ENCODE data around the gene EXOC4.

Gene EXOC4

GRCh38 chr7:133491201-133491691, 238.4 kb downstream of the EXOC4 start:
- H4K20me1 ChIP-seq = no peaks in the 10 kb centered on the region
- no peak overlapping the region for H3K4me2 ChIP-seq
- H3K27ac ChIP-seq = no peak overlapping the region
- no peaks in the 10 kb centered on the region for H3K27me3 ChIP-seq
- no peak overlapping the region for H3K9ac ChIP-seq
- peaks cover 8% of the 10 kb centered on the region for H3K36me3 ChIP-seq
- no peak overlapping the region for H3K4me3 ChIP-seq
- peaks cover 3% of the 10 kb centered on the region; the same call in 1 of the 2 replicates for H3K9me3 ChIP-seq
- H3K4me1 ChIP-seq = no peaks in the 10 kb centered on the region
- no peak for TF ChIP-seq Cebpa-rat (IDR thresholded peaks at IDR 0.05)

GRCh38 chr7:133491846-133492652, 239.2 kb downstream of the EXOC4 start:
- Histone ChIP-seq H3K9ac (no peak overlapping the region), H3K27me3 (no peaks in the 10 kb centered on the region), H3K4me3 (no peak overlapping the region), H3K9me3 (peaks cover 3% of the 10 kb centered on the region; the same call in 1 of the 2 replicates), H3K36me3 (peaks cover 8% of the 10 kb centered on the region), H3K27ac (no peak overlapping the region), H4K20me1 (no peaks in the 10 kb centered on the region), H3K4me1 (no peaks in the 10 kb centered on the region), H3K4me2 (no peak overlapping the region)
- TF ChIP-seq Cebpa-rat (IDR thresholded peaks at IDR 0.05) = no peak

GRCh38 chr7:133497061-133497460, 244.2 kb downstream of the EXOC4 start:
- no peak overlapping the region for H3K9ac ChIP-seq
- TF ChIP-seq Cebpa-rat (IDR thresholded peaks at IDR 0.05) = no peak
- no peak overlapping the region for H3K4me3 ChIP-seq
- no peaks in the 10 kb centered on the region for H3K9me3 ChIP-seq
- H4K20me1 ChIP-seq = no peaks in the 10 kb centered on the region
- H3K4me1 ChIP-seq = no peaks in the 10 kb centered on the region
- H3K4me2 ChIP-seq = no peak overlapping the region
- no peaks in the 10 kb centered on the region for H3K27me3 ChIP-seq
- H3K27ac ChIP-seq = no peak overlapping the region
- no peaks in the 10 kb centered on the region; the same call in none of the 2 replicates for H3K36me3 ChIP-seq

GRCh38 chr7:133501771-133502170, 248.9 kb downstream of the EXOC4 start:
- Histone ChIP-seq H3K36me3 (no peaks in the 10 kb centered on the region; the same call in 1 of the 2 replicates), H3K27me3 (no peaks in the 10 kb centered on the region), H3K9ac (no peak overlapping the region)

GRCh38 chr7:133502498-133502897, 249.6 kb downstream of the EXOC4 start:
- Histone ChIP-seq H3K9ac (no peak overlapping the region), H3K4me2 (no peak overlapping the region), H3K4me3 (no peak overlapping the region), H3K9me3 (no peaks in the 10 kb centered on the region), H3K27me3 (no peaks in the 10 kb centered on the region), H3K27ac (no peak overlapping the region), H3K36me3 (no peaks in the 10 kb centered on the region; the same call in 1 of the 2 replicates), H3K4me1 (no peaks in the 10 kb centered on the region), H4K20me1 (no peaks in the 10 kb centered on the region)
- no peak for TF ChIP-seq Cebpa-rat (IDR thresholded peaks at IDR 0.05)

More at GRCh38 chr7:133501771-133502170, 248.9 kb downstream of the EXOC4 start:
- Histone ChIP-seq H3K4me3 (no peak overlapping the region), H3K27ac (no peak overlapping the region), H4K20me1 (no peaks in the 10 kb centered on the region), H3K9me3 (no peaks in the 10 kb centered on the region), H3K4me1 (no peaks in the 10 kb centered on the region), H3K4me2 (no peak overlapping the region)
- TF ChIP-seq Cebpa-rat (IDR thresholded peaks at IDR 0.05) = no peak

GRCh38 chr7:133502972-133503371, 250.1 kb downstream of the EXOC4 start:
- H3K36me3 ChIP-seq = no peaks in the 10 kb centered on the region
- H3K4me2 ChIP-seq = no peak overlapping the region
- H3K9ac ChIP-seq = no peak overlapping the region
- no peaks in the 10 kb centered on the region for H3K4me1 ChIP-seq
- H4K20me1 ChIP-seq = no peaks in the 10 kb centered on the region
- no peaks in the 10 kb centered on the region for H3K27me3 ChIP-seq
- H3K9me3 ChIP-seq = no peaks in the 10 kb centered on the region
- H3K27ac ChIP-seq = no peak overlapping the region
- TF ChIP-seq Cebpa-rat (IDR thresholded peaks at IDR 0.05) = no peak
- no peak overlapping the region for H3K4me3 ChIP-seq

GRCh38 chr7:133504825-133505224, 251.9 kb downstream of the EXOC4 start:
- H3K4me1 ChIP-seq = no peaks in the 10 kb centered on the region
- H3K9me3 ChIP-seq = no peaks in the 10 kb centered on the region
- TF ChIP-seq Cebpa-rat (IDR thresholded peaks at IDR 0.05) = no peak
- no peaks in the 10 kb centered on the region for H3K27me3 ChIP-seq
- no peak overlapping the region for H3K9ac ChIP-seq
- H4K20me1 ChIP-seq = no peaks in the 10 kb centered on the region
- H3K4me3 ChIP-seq = no peak overlapping the region
- no peaks in the 10 kb centered on the region for H3K36me3 ChIP-seq
- H3K4me2 ChIP-seq = no peak overlapping the region
- H3K27ac ChIP-seq = no peak overlapping the region

GRCh38 chr7:133509822-133510221, 256.9 kb downstream of the EXOC4 start:
- Histone ChIP-seq H4K20me1 (no peaks in the 10 kb centered on the region), H3K27ac (no peak overlapping the region), H3K4me3 (no peak overlapping the region), H3K9ac (no peak overlapping the region), H3K9me3 (no peaks in the 10 kb centered on the region; the same call in 1 of the 2 replicates), H3K27me3 (no peaks in the 10 kb centered on the region), H3K4me1 (no peaks in the 10 kb centered on the region), H3K36me3 (no peaks in the 10 kb centered on the region), H3K4me2 (no peak overlapping the region)
- no peak for TF ChIP-seq Cebpa-rat (IDR thresholded peaks at IDR 0.05)

GRCh38 chr7:133510326-133511055, 257.6 kb downstream of the EXOC4 start:
- no peak for TF ChIP-seq Cebpa-rat (IDR thresholded peaks at IDR 0.05)

GRCh38 chr7:133511252-133511651, 258.4 kb downstream of the EXOC4 start:
- Histone ChIP-seq H3K9ac (no peak overlapping the region), H3K36me3 (no peaks in the 10 kb centered on the region), H4K20me1 (no peaks in the 10 kb centered on the region), H3K27ac (no peak overlapping the region), H3K4me2 (no peak overlapping the region), H3K27me3 (no peaks in the 10 kb centered on the region), H3K9me3 (no peaks in the 10 kb centered on the region; the same call in 1 of the 2 replicates), H3K4me1 (no peaks in the 10 kb centered on the region), H3K4me3 (no peak overlapping the region)
- TF ChIP-seq Cebpa-rat (IDR thresholded peaks at IDR 0.05) = no peak

More at GRCh38 chr7:133510326-133511055, 257.6 kb downstream of the EXOC4 start:
- Histone ChIP-seq H4K20me1 (no peaks in the 10 kb centered on the region), H3K9ac (no peak overlapping the region), H3K4me3 (no peak overlapping the region), H3K4me2 (no peak overlapping the region), H3K9me3 (no peaks in the 10 kb centered on the region; the same call in 1 of the 2 replicates), H3K27me3 (no peaks in the 10 kb centered on the region), H3K4me1 (no peaks in the 10 kb centered on the region), H3K36me3 (no peaks in the 10 kb centered on the region), H3K27ac (no peak overlapping the region)

Data from BLaER1 (cell line).